ENCODE measurements around the gene NDUFB7.
"Not testable (repeated sequence)": the region's sequence is repeated elsewhere in the genome, so short reads cannot be mapped to it uniquely, and the experiment has no call there.

NDUFB7 gene

DNA sequence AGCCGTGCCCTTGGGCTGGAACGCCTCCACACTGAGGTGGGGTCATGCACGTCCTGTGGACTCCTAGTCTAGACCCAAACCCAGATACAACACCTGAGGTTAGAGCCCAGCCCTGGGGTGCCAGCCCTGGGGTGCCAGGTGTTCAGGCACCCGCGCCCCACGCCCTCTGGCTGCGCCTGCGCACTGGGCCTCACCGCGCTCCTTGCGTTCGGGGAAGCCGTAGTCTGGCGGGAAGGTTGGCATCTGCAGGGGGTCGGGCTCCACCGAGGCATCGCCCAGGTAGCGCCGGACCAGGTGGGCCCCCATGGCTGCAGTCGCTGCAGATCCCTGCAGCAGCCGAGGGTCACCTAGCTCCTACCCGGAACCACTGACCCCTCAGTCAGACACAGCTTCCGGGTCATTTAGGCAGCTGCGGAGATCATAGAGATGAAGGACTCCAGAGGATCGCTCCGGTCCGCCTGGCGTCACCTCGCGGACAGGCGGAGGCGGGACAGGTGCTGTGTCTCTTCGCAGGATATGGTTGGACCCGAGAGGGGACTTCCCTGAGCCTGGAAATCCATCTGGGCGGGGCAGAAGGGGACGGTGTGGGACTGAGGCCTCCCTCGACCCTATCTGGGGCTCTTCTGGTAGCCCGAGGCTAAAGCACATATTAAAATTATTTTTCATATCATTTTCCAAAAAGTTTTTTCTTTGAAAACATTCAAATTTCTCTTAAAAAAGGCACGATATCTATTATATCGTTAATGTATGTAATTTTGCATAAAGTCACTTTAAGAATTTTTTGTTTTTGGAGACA lies at the start of gene NDUFB7:
TSS of gene NDUFB7 (minus strand) at position 372 of the 796 bp plus-strand sequence. CDS start at position 306, 66 bp downstream.
- Mint-ChIP-seq H3K36me3 (ENCODE audit: low read depth) (peaks cover 5% of the 10 kb centered on the region), H3K27me3 (ENCODE audit: low read depth, poor library complexity) (peaks cover 5% of the 10 kb centered on the region), H3K9me3 (no peaks in the 10 kb centered on the region), H3K4me1 (peaks cover 36% of the 10 kb centered on the region), H3K4me3 (peak within 1 kb of the TSS; percentile 97), H3K27ac (no peak within 1 kb of the TSS)
- peak; percentile 83 for DNase-seq
- TF ChIP-seq, protein P1, sequence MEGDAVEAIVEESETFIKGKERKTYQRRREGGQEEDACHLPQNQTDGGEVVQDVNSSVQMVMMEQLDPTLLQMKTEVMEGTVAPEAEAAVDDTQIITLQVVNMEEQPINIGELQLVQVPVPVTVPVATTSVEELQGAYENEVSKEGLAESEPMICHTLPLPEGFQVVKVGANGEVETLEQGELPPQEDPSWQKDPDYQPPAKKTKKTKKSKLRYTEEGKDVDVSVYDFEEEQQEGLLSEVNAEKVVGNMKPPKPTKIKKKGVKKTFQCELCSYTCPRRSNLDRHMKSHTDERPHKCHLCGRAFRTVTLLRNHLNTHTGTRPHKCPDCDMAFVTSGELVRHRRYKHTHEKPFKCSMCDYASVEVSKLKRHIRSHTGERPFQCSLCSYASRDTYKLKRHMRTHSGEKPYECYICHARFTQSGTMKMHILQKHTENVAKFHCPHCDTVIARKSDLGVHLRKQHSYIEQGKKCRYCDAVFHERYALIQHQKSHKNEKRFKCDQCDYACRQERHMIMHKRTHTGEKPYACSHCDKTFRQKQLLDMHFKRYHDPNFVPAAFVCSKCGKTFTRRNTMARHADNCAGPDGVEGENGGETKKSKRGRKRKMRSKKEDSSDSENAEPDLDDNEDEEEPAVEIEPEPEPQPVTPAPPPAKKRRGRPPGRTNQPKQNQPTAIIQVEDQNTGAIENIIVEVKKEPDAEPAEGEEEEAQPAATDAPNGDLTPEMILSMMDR (IDR thresholded peaks at IDR 0.05), result peak; percentile 64

DNA sequence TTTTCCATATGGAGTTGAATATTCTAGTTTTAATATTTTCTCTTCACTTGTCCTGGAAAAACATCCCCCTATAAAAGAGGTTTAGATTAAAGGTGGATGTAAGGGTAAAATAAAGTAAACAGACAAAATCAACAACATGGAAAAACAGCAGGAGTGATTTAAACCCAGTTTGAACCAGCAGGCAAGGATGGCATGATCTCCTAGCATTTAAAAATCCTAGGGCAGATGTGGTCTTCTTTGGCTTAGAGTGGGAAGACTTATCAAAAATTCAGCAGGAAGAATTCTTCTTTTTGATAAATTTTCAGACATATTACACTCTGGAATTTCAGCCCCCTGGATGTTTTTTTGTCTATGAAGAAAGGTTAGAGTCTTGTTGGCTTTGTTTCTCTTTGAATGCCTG lies 47.5 kb upstream of the NDUFB7 start:
- Mint-ChIP-seq H3K36me3 (ENCODE audit: low read depth) (no peaks in the 10 kb centered on the region), H3K4me3 (no peak overlapping the region), H3K4me1 (no peaks in the 10 kb centered on the region), H3K27me3 (ENCODE audit: low read depth, poor library complexity) (no peaks in the 10 kb centered on the region), H3K9me3 (peaks cover 62% of the 10 kb centered on the region), H3K27ac (no peak overlapping the region)
- no peak for DNase-seq
- TF ChIP-seq, protein P1 (IDR thresholded peaks at IDR 0.05), result no peak

DNA sequence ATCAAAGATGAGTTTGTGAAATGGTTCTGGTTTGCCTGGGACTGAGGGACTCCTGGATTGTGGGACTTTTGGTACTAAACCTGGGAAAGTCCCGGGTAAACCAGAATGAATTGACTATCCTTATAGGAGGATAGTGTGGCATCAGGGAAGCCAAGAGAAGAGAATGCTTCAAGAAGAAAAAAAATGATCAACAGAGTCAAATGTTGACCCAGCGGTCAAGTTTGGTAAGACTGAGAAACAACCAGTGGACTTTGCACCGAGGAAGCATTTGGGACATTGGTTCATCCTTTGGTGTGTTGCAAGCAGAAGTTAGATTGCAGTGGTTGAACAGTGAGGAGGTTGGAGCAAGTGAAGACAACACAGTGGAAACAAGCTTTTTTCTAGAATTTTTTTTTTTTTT lies 44.5 kb upstream of the NDUFB7 start:
- H3K4me1 Mint-ChIP-seq, result no peaks in the 10 kb centered on the region
- no peaks in the 10 kb centered on the region for H3K27me3 Mint-ChIP-seq (ENCODE audit: low read depth, poor library complexity)
- H3K27ac Mint-ChIP-seq, result no peak overlapping the region
- no peaks in the 10 kb centered on the region for H3K36me3 Mint-ChIP-seq (ENCODE audit: low read depth)
- TF ChIP-seq, protein P1 (IDR thresholded peaks at IDR 0.05), result no peak
- peaks cover 75% of the 10 kb centered on the region for H3K9me3 Mint-ChIP-seq
- no peak for DNase-seq
- H3K4me3 Mint-ChIP-seq, result no peak overlapping the region

DNA sequence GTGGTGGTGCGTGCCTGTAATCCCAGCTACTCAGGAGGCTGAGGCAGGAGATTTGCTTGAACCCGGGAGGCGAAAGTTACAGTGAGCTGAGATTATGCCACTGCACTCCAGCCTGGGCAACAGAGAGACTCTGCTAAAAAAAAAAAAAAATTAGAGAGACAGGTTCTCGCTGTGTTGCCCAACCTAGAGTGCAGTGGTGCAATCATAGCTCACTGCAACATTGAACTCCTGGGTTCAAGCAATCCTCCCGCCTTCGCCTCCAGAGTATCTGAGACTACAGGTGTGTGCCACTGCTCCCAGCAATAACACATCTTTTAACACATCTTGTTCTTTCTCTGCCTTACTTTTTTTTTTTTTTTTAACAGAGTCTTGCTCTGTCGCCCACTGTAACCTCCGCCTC lies 43.8 kb upstream of the NDUFB7 start:
- H3K36me3 Mint-ChIP-seq (ENCODE audit: low read depth), result no peaks in the 10 kb centered on the region

DNA sequence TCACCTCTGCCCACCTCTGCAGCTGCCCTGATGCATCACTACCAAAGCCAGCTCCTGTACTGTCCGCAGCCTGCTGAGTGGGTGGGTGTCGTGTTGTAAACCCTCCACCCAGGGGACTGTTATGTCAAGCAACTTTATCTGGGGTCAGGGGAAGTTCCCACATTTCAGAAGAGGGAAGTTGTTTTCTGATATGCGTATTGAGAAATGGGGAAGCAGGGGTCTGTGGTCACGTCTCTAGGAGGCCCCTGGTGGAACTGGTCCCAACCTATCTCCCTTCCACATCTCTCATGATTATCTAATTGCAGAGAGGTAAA lies 42.2 kb upstream of the NDUFB7 start:
- H3K4me1 Mint-ChIP-seq, result no peaks in the 10 kb centered on the region
- H3K36me3 Mint-ChIP-seq (ENCODE audit: low read depth), result no peaks in the 10 kb centered on the region
- H3K4me3 Mint-ChIP-seq, result no peak overlapping the region
- no peak for DNase-seq
- H3K9me3 Mint-ChIP-seq, result peaks cover 82% of the 10 kb centered on the region
- TF ChIP-seq, protein P1 (IDR thresholded peaks at IDR 0.05), result no peak
- H3K27me3 Mint-ChIP-seq (ENCODE audit: low read depth, poor library complexity), result peaks cover 4% of the 10 kb centered on the region
- no peak overlapping the region for H3K27ac Mint-ChIP-seq

More for the DNA sequence above, 43.8 kb upstream of the NDUFB7 start:
- no peak for DNase-seq
- TF ChIP-seq, protein P1 (IDR thresholded peaks at IDR 0.05), result no peak
- Mint-ChIP-seq H3K27ac (no peak overlapping the region), H3K9me3 (peaks cover 81% of the 10 kb centered on the region), H3K4me3 (no peak overlapping the region), H3K27me3 (ENCODE audit: low read depth, poor library complexity) (no peaks in the 10 kb centered on the region), H3K4me1 (no peaks in the 10 kb centered on the region)

DNA sequence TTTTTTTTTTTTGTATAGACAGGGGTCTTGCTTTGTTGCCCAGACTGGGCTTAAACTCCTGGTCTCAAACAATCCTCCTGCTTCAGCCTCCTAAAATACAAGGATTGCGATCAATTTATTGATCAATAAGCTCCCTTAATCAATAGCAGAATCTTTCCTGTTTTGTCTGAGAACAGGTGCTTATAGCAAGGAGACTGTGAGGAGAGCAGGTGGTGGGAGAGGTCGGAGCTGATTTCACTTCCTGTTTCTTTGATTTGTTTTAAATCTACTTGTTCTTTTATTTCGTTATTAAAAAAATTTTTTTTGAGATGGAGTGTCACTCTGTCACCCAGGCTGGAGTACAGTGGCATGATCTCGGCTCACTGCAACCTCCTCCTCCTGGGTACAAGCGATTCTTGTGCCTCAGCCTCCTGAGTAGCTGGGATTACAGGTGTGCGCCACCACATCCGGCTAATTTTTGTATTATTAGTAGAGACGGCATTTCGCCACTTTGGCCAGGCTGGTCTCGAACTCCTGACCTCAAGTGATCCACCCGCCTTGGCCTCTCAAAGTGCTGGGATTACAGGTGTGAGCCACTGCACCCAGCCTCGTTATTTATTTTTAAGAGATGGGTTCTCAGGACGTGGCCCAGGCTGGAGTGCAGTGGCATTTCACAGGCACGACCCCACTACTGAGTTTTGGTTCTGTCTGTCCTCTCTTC lies 41.7 kb upstream of the NDUFB7 start:
- not testable (repeated sequence) for H3K4me3 Mint-ChIP-seq; H3K27ac Mint-ChIP-seq; DNase-seq; H3K27me3 Mint-ChIP-seq (ENCODE audit: low read depth, poor library complexity); H3K36me3 Mint-ChIP-seq (ENCODE audit: low read depth); H3K4me1 Mint-ChIP-seq
- H3K9me3 Mint-ChIP-seq, result peaks cover 80% of the 10 kb centered on the region
